ENCODE data around the gene FKBP5.

DNA sequence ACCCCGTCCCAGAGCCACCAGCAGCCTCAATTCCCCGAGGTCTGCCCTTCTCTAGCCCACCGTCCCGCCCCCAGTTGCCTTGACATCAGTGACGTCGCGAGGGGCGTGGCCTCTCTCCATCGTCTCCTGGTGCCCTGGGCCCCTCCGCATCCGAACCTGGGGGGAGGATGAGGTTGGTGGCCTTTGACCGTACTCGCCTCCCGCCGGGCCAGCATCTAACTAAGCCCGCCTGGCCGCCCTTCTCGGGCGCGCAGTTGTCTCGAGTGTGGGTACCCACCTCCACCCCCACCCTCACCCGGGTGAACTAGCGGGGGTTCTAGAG, 42.7 kb upstream of the FKBP5 start:
- TF ChIP-seq, protein P1, sequence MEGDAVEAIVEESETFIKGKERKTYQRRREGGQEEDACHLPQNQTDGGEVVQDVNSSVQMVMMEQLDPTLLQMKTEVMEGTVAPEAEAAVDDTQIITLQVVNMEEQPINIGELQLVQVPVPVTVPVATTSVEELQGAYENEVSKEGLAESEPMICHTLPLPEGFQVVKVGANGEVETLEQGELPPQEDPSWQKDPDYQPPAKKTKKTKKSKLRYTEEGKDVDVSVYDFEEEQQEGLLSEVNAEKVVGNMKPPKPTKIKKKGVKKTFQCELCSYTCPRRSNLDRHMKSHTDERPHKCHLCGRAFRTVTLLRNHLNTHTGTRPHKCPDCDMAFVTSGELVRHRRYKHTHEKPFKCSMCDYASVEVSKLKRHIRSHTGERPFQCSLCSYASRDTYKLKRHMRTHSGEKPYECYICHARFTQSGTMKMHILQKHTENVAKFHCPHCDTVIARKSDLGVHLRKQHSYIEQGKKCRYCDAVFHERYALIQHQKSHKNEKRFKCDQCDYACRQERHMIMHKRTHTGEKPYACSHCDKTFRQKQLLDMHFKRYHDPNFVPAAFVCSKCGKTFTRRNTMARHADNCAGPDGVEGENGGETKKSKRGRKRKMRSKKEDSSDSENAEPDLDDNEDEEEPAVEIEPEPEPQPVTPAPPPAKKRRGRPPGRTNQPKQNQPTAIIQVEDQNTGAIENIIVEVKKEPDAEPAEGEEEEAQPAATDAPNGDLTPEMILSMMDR (IDR thresholded peaks at IDR 0.05): no peak
- peak; percentile 72 to 81 for TF ChIP-seq POLR2A (IDR thresholded peaks at IDR 0.05)

All from tibial nerve (tissue), 3 donors.